ENCODE measurements around the gene LSM10.

The LSM10 gene

GRCh38 chr1:36384542-36385409 lies 12.9 kb downstream of the LSM10 start:
- no peak for TF ChIP-seq CTCF (IDR thresholded peaks at IDR 0.05; ENCODE audit: low read depth, low read length)
- Histone ChIP-seq H3K36me3 (no peaks in the 10 kb centered on the region), H3K4me3 (ENCODE audit: low read depth, low read length) (peak overlapping the region; percentile 82), H3K27me3 (no peaks in the 10 kb centered on the region), H3K4me1 (peaks cover 22% of the 10 kb centered on the region), H3K9me3 (no peaks in the 10 kb centered on the region)
- peak; percentile 41 for DNase-seq

GRCh38 chr1:36383240-36383639 lies 14.5 kb downstream of the LSM10 start:
- Histone ChIP-seq H3K4me3 (ENCODE audit: low read depth, low read length) (no peak overlapping the region), H3K27me3 (no peaks in the 10 kb centered on the region), H3K4me1 (peaks cover 22% of the 10 kb centered on the region), H3K36me3 (no peaks in the 10 kb centered on the region), H3K9me3 (no peaks in the 10 kb centered on the region)
- no peak for DNase-seq
- TF ChIP-seq CTCF (IDR thresholded peaks at IDR 0.05; ENCODE audit: low read depth, low read length): no peak

GRCh38 chr1:36382669-36383068 lies 15.0 kb downstream of the LSM10 start:
- no peak for TF ChIP-seq CTCF (IDR thresholded peaks at IDR 0.05; ENCODE audit: low read depth, low read length)
- Histone ChIP-seq H3K9me3 (no peaks in the 10 kb centered on the region), H3K4me3 (ENCODE audit: low read depth, low read length) (no peak overlapping the region), H3K36me3 (no peaks in the 10 kb centered on the region), H3K4me1 (peaks cover 19% of the 10 kb centered on the region), H3K27me3 (no peaks in the 10 kb centered on the region)
- DNase-seq: no peak

- no peak for TF ChIP-seq CTCF (IDR thresholded peaks at IDR 0.05; ENCODE audit: low read depth, low read length)
- Histone ChIP-seq H3K4me3 (ENCODE audit: low read depth, low read length) (no peak overlapping the region), H3K27me3 (no peaks in the 10 kb centered on the region), H3K4me1 (peaks cover 16% of the 10 kb centered on the region), H3K9me3 (no peaks in the 10 kb centered on the region), H3K36me3 (no peaks in the 10 kb centered on the region)
- no peak for DNase-seq
Measured at GRCh38 chr1:36382231-36382630, 15.5 kb downstream of the LSM10 start.

- Histone ChIP-seq H3K9me3 (no peaks in the 10 kb centered on the region), H3K27me3 (no peaks in the 10 kb centered on the region), H3K4me1 (peaks cover 11% of the 10 kb centered on the region), H3K4me3 (ENCODE audit: low read depth, low read length) (no peak overlapping the region), H3K36me3 (no peaks in the 10 kb centered on the region)
- DNase-seq: no peak
- TF ChIP-seq CTCF (IDR thresholded peaks at IDR 0.05; ENCODE audit: low read depth, low read length): no peak
Measured at GRCh38 chr1:36381405-36381804, 16.3 kb downstream of the LSM10 start.

GRCh38 chr1:36380782-36381181 lies 16.9 kb downstream of the LSM10 start:
- Histone ChIP-seq H3K4me1 (peaks cover 14% of the 10 kb centered on the region), H3K9me3 (no peaks in the 10 kb centered on the region), H3K4me3 (ENCODE audit: low read depth, low read length) (no peak overlapping the region), H3K27me3 (no peaks in the 10 kb centered on the region), H3K36me3 (no peaks in the 10 kb centered on the region)
- no peak for DNase-seq
- no peak for TF ChIP-seq CTCF (IDR thresholded peaks at IDR 0.05; ENCODE audit: low read depth, low read length)
